Neural cell (in vitro differentiated cells): Measurements from ENCODE around the gene MYO9A. TPM values are rescaled to one million over a fixed set of nuclear protein-coding genes. Genes with fewer than 3 reads are reported as not detected.

Source experiments
- H2AFZ ChIP-seq: fragments of 200-600, 300-800 bp; sonication (generic), shearing (Covaris generic); 2 replicates; pipeline ENCODE4 v1.6.0; 2014; ENCODE audit warnings: low read depth, mild to moderate bottlenecking, antibody characterized with exemption, low read length, moderate library complexity
- H3F3A ChIP-seq: fragments of 200-600 bp; shearing (Covaris generic); 2 replicates; pipeline ENCODE4 v1.6.1; 2016; ENCODE audit warnings: mild to moderate bottlenecking, moderate library complexity, mixed read lengths, antibody characterized with exemption, low read length; ENCODE audit not compliant: insufficient read depth, poor library complexity, severe bottlenecking
- H3K27ac ChIP-seq: fragments of 200-600, 300-800 bp; sonication (generic), shearing (Covaris generic); 2 replicates; pipeline ENCODE4 v1.5.1; 2014; ENCODE audit warnings: mild to moderate bottlenecking, low read length, moderate library complexity
- H3K27me3 ChIP-seq: fragments of 300-800, 200-600 bp; sonication (generic), shearing (Covaris generic); 2 replicates; pipeline ENCODE4 v1.6.0; 2014; ENCODE audit warnings: mild to moderate bottlenecking, low read depth, low read length, moderate library complexity; ENCODE audit not compliant: insufficient read depth
- H3K36me3 ChIP-seq: fragments of 300-800, 200-600 bp; sonication (generic), shearing (Covaris generic); 2 replicates; pipeline ENCODE4 v1.5.1; 2014; ENCODE audit warnings: mild to moderate bottlenecking, antibody characterized with exemption, low read length, moderate library complexity; ENCODE audit not compliant: insufficient read depth
- H3K4me2 ChIP-seq: fragments of 300-800, 200-600 bp; sonication (generic), shearing (Covaris generic); 2 replicates; pipeline ENCODE4 v1.6.0; 2014; ENCODE audit warnings: mild to moderate bottlenecking, low read length
- H3K4me3 ChIP-seq: fragments of 300-800, 200-600 bp; sonication (generic), shearing (Covaris generic); 2 replicates; pipeline ENCODE4 v1.5.1; 2014; ENCODE audit warnings: mild to moderate bottlenecking, low read length, moderate library complexity
- H3K79me2 ChIP-seq: fragments of 200-600 bp; shearing (Covaris generic); replicated peaks from 2 replicates; pipeline ENCODE4 v1.6.0; 2014; ENCODE audit warnings: mild to moderate bottlenecking, low read length, moderate library complexity; ENCODE audit not compliant: insufficient read depth
- H3K9ac ChIP-seq: fragments of 300-800, 200-600 bp; sonication (generic), shearing (Covaris generic); 2 replicates; pipeline ENCODE4 v1.6.1; 2016; ENCODE audit warnings: mild to moderate bottlenecking, low read length, mixed read lengths
- H3K9me2 ChIP-seq: fragments of 200-600 bp; shearing (Covaris generic); 2 replicates; pipeline ENCODE4 v1.6.1; 2016; ENCODE audit warnings: mild to moderate bottlenecking, low read length, mixed read lengths; ENCODE audit not compliant: insufficient read depth
- H3K9me3 ChIP-seq: fragments of 200-600, 300-800 bp; sonication (generic), shearing (Covaris generic); 2 replicates; pipeline ENCODE4 v1.6.1; 2016; ENCODE audit warnings: mild to moderate bottlenecking, mixed run types, low read length, moderate library complexity, mixed read lengths
- H4K20me1 ChIP-seq: fragments of 200-600 bp; shearing (Covaris generic); 2 replicates; pipeline ENCODE4 v1.6.1; 2016; ENCODE audit warnings: mild to moderate bottlenecking, mixed run types; ENCODE audit not compliant: insufficient read depth
- EP300 ChIP-seq: fragments of 450-650 bp; conservative IDR thresholded peaks from 2 replicates; pipeline ENCODE4 v1.6.1; 2014; ENCODE audit warnings: antibody characterized with exemption, mild to moderate bottlenecking, moderate library complexity; ENCODE audit not compliant: poor library complexity, severe bottlenecking
- EZH2 ChIP-seq: fragments of 200-600, 300-800 bp; shearing (Covaris generic), sonication (generic); IDR thresholded peaks from 2 replicates; pipeline ENCODE4 v1.6.1; 2014; ENCODE audit warnings: antibody characterized with exemption, low read length, borderline replicate concordance, mild to moderate bottlenecking; ENCODE audit not compliant: insufficient read depth, poor library complexity, severe bottlenecking
- MXI1 ChIP-seq: fragments of 450-650 bp; conservative IDR thresholded peaks from 2 replicates; pipeline ENCODE4 v1.6.1; 2014; ENCODE audit warnings: antibody characterized with exemption, mild to moderate bottlenecking; ENCODE audit not compliant: poor library complexity, severe bottlenecking
- POLR2AphosphoS5 ChIP-seq: IDR thresholded peaks from 2 replicates; pipeline ENCODE4 v1.6.1; 2012
- RAD21 ChIP-seq: fragments of 450-650 bp; conservative IDR thresholded peaks from 2 replicates; pipeline ENCODE4 v1.6.1; 2014; ENCODE audit warnings: antibody characterized with exemption, mild to moderate bottlenecking, moderate library complexity
- REST ChIP-seq: IDR thresholded peaks from 2 replicates; pipeline ENCODE4 v1.6.1; 2012; ENCODE audit warnings: borderline replicate concordance
- SMC3 ChIP-seq: fragments of 450-650 bp; conservative IDR thresholded peaks from 2 replicates; pipeline ENCODE4 v1.6.1; 2014; ENCODE audit warnings: antibody characterized with exemption, mild to moderate bottlenecking, moderate library complexity; ENCODE audit not compliant: poor library complexity
- TAF1 ChIP-seq: IDR thresholded peaks from 2 replicates; pipeline ENCODE4 v1.6.1; 2012; ENCODE audit warnings: low read depth
- polyA plus RNA-seq: library from polyadenylated mRNA; depleted of rRNA; stranded (reverse); fragments of >200 nt; gene quantifications from 2 replicates; pipeline ENCODE4 v1.2.3, GENCODE V29; 2014
- TF ChIP-seq, protein P1 (sequence below): fragments of 450-650 bp; IDR thresholded peaks from 2 replicates; pipeline ENCODE4 v1.5.1; 2014; ENCODE audit warnings: antibody characterized with exemption, mild to moderate bottlenecking, moderate library complexity; ENCODE audit not compliant: poor library complexity, severe bottlenecking

MYO9A gene
- polyA plus RNA-seq, 1 donor from 2014 or later: 22.7 TPM

DNA sequence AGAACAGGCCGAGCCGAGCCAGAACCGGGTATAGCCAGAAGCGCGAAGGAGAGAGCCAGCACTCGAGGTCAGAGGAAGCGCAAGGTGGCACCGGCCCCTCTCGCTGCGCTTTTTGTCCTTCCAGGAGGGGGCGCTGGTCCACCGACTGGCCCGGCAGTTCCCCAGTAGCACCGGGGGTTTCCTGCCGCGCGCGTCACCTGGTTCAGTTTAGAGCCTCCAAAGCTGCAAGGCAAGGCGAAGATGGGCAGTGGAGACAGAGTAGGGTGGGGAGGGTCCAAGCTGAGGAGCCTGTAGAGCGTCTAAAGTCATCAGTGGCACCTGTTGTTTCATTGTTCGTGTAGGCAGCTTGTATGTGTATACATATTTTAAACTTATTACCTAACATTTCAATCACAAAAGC, 315.2 kb downstream of the MYO9A start:
- Histone ChIP-seq H3F3A (no peaks in the 10 kb centered on the region), H4K20me1 (no peaks in the 10 kb centered on the region), H2AFZ (no peak overlapping the region), H3K9me3 (no peaks in the 10 kb centered on the region), H3K27ac (no peak overlapping the region), H3K27me3 (no peaks in the 10 kb centered on the region), H3K36me3 (no peaks in the 10 kb centered on the region), H3K79me2 (no peaks in the 10 kb centered on the region), H3K4me2 (no peak overlapping the region), H3K4me3 (no peak overlapping the region), H3K9me2 (no peaks in the 10 kb centered on the region), H3K9ac (no peak overlapping the region)
- TF ChIP-seq RAD21 (no peak), EZH2 (no peak), SMC3 (no peak), POLR2AphosphoS5 (no peak), REST (no peak), EP300 (no peak), MXI1 (no peak), TAF1 (no peak)
- TF ChIP-seq, protein P1, sequence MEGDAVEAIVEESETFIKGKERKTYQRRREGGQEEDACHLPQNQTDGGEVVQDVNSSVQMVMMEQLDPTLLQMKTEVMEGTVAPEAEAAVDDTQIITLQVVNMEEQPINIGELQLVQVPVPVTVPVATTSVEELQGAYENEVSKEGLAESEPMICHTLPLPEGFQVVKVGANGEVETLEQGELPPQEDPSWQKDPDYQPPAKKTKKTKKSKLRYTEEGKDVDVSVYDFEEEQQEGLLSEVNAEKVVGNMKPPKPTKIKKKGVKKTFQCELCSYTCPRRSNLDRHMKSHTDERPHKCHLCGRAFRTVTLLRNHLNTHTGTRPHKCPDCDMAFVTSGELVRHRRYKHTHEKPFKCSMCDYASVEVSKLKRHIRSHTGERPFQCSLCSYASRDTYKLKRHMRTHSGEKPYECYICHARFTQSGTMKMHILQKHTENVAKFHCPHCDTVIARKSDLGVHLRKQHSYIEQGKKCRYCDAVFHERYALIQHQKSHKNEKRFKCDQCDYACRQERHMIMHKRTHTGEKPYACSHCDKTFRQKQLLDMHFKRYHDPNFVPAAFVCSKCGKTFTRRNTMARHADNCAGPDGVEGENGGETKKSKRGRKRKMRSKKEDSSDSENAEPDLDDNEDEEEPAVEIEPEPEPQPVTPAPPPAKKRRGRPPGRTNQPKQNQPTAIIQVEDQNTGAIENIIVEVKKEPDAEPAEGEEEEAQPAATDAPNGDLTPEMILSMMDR: no peak

DNA sequence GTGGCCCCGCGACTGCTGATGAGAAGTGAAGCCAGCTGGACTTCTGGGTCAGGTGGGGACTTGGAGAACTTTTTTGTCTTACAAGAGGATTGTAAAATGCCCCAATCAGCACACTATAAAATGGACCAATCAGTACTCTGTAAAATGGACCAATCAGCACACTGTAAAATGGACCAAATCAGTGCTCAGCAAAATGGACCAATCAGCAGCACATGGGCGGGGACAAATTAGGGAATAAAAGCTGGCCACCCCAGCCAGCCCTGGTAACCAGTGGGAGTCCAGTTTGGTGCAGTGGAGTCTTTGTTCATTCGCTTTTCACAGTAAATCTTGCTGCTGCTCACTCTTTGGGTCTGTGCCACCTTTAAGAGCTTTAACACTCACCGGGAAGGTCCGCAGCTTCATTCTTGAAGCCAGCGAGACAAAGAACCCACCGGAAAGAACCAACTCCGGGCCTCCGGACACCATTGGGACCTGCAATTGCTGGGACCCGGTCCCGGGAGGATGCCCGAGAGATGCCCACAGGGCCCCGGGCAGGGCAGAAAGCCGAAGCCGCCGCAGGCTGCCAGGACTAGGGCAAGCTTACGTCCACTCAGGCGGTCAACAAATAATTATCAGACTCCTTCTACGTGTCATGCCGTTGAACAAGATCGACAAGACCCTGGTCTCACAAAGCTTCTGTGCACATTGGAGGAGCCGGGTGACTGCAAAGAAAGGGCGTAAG, 315.9 kb downstream of the MYO9A start:
- H3K27ac ChIP-seq: no peak overlapping the region
- H3K79me2 ChIP-seq: no peaks in the 10 kb centered on the region
- H3K9me2 ChIP-seq: no peaks in the 10 kb centered on the region
- H4K20me1 ChIP-seq: no peaks in the 10 kb centered on the region
- no peaks in the 10 kb centered on the region for H3F3A ChIP-seq
- H2AFZ ChIP-seq: no peak overlapping the region
- H3K27me3 ChIP-seq: no peaks in the 10 kb centered on the region
- no peak overlapping the region for H3K4me3 ChIP-seq
- H3K36me3 ChIP-seq: no peaks in the 10 kb centered on the region
- TF ChIP-seq EP300 (no peak), POLR2AphosphoS5 (no peak), REST (no peak), RAD21 (no peak), SMC3 (no peak), TAF1 (no peak), MXI1 (no peak), EZH2 (no peak)
- TF ChIP-seq, protein P1: no peak
- H3K9ac ChIP-seq: no peak overlapping the region
- H3K9me3 ChIP-seq: no peaks in the 10 kb centered on the region
- no peak overlapping the region for H3K4me2 ChIP-seq
